Adrenal gland (tissue), 5 donors: ENCODE results near the gene AGBL1.

Experiments
- POLR2A ChIP-seq, 2 donors: fragments of 450-650 bp; IDR thresholded peaks; one replicate each; pipeline ENCODE4 v1.6.1; 2017; ENCODE audit warnings: antibody characterized with exemption in 2 of 2, mild to moderate bottlenecking in 2 of 2, moderate library complexity in 1 of 2
- TF ChIP-seq, protein P1 (sequence below), 6 experiments: fragments of 450-650 bp in 4 of 6; fragments of 200-600 bp in 2 of 6; sonication (generic) in 1 of 6; IDR thresholded peaks; 1 replicate in 5 of 6; 2 replicates in 1 of 6; pipeline versions ENCODE4 v1.5.1 to v1.8.0; 2016 to 2021; ENCODE audit warnings: antibody characterized with exemption in 6 of 6, mild to moderate bottlenecking in 2 of 6, moderate library complexity in 1 of 6
- donor health status: DM: no; HTN: no; CAD: no.

DNA sequence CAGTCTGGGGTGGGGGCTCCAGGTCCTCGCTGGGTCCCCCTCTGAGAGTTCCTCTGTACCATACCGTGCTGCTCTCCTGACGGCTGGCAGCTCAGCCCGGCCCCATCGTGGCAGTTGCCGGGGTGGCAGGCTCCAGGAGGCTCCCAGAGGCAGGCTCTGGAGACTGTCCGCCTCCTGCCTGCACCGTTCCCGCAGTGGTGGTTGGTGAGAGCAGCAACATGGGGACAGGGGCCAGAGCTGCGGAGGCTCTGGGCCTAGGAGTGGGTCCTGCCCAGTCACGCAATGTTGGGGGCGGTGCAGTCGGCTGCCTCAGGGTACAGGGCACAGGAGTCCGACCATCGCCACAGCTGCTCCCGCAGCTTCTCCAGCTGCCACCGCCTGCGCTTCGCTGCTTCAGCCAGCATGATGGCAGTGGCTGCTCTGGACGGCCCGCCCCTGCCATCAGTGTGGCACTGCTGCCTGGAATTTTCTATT is 492.7 kb downstream of the AGBL1 start:
- no peak for TF ChIP-seq POLR2A (IDR thresholded peaks at IDR 0.05)
- TF ChIP-seq, protein P1, sequence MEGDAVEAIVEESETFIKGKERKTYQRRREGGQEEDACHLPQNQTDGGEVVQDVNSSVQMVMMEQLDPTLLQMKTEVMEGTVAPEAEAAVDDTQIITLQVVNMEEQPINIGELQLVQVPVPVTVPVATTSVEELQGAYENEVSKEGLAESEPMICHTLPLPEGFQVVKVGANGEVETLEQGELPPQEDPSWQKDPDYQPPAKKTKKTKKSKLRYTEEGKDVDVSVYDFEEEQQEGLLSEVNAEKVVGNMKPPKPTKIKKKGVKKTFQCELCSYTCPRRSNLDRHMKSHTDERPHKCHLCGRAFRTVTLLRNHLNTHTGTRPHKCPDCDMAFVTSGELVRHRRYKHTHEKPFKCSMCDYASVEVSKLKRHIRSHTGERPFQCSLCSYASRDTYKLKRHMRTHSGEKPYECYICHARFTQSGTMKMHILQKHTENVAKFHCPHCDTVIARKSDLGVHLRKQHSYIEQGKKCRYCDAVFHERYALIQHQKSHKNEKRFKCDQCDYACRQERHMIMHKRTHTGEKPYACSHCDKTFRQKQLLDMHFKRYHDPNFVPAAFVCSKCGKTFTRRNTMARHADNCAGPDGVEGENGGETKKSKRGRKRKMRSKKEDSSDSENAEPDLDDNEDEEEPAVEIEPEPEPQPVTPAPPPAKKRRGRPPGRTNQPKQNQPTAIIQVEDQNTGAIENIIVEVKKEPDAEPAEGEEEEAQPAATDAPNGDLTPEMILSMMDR (IDR thresholded peaks at IDR 0.05): no peak
